ENCODE data around the gene PHTF1.

DNA sequence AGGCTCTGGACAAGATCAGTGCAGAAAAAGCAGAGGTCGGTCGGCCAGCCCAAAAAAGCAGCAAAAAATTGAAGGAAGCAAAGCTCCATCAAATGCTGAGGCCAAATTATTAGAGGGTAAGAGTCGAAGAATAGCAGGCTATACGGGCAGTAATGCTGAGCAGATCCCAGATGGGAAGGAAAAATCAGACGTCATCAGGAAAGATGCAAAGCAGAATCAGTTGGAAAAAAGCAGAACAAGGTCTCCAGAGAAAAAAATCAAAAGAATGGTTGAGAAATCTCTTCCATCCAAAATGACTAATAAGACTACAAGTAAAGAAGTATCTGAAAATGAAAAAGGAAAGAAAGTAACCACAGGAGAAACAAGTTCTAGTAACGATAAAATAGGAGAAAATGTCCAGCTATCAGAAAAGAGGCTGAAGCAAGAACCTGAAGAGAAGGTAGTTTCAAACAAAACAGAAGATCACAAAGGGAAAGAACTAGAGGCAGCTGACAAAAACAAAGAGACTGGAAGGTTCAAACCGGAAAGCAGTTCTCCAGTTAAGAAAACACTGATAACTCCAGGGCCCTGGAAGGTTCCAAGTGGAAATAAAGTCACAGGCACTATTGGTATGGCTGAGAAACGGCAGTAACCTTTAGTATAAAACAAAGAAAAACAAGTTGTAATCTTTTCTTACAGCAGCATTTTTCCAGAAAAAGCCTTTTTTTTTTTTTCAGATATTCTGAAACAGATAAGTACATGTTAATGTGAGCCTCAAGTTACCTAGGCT, 75.7 kb downstream of the PHTF1 start:
- TF ChIP-seq, protein P1, sequence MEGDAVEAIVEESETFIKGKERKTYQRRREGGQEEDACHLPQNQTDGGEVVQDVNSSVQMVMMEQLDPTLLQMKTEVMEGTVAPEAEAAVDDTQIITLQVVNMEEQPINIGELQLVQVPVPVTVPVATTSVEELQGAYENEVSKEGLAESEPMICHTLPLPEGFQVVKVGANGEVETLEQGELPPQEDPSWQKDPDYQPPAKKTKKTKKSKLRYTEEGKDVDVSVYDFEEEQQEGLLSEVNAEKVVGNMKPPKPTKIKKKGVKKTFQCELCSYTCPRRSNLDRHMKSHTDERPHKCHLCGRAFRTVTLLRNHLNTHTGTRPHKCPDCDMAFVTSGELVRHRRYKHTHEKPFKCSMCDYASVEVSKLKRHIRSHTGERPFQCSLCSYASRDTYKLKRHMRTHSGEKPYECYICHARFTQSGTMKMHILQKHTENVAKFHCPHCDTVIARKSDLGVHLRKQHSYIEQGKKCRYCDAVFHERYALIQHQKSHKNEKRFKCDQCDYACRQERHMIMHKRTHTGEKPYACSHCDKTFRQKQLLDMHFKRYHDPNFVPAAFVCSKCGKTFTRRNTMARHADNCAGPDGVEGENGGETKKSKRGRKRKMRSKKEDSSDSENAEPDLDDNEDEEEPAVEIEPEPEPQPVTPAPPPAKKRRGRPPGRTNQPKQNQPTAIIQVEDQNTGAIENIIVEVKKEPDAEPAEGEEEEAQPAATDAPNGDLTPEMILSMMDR (IDR thresholded peaks at IDR 0.05; ENCODE audit: low read length), result no peak
- no peak for TF ChIP-seq EZH2 (IDR thresholded peaks at IDR 0.05; ENCODE audit: borderline replicate concordance, low read length)

Data from OCI-LY1 (cell line).